Endodermal cell (in vitro differentiated cells): ENCODE measurements around the gene LCE6A. TPM values are rescaled to one million over a fixed set of nuclear protein-coding genes. Genes with fewer than 3 reads are reported as not detected.

Source experiments
- DNase-seq: peaks from one replicate; pipeline ENCODE4 v3.0.0-alpha.2; 2017
- H3K27ac ChIP-seq: 2 replicates; pipeline ENCODE4 v1.5.1; 2013; ENCODE audit warnings: mild to moderate bottlenecking, low read depth, low read length, moderate library complexity
- H3K27me3 ChIP-seq: 2 replicates; pipeline ENCODE4 v1.6.1; 2013; ENCODE audit warnings: mild to moderate bottlenecking, low read length, moderate library complexity; ENCODE audit not compliant: insufficient read depth, control insufficient read depth, poor library complexity, severe bottlenecking
- H3K36me3 ChIP-seq: 2 replicates; pipeline ENCODE4 v1.7.0; 2013; ENCODE audit warnings: mild to moderate bottlenecking, low read length, moderate library complexity; ENCODE audit not compliant: control insufficient read depth, insufficient read depth
- H3K4me1 ChIP-seq: one replicate; pipeline ENCODE4 v1.7.0; 2013; ENCODE audit warnings: low read length; ENCODE audit not compliant: control insufficient read depth, insufficient read depth
- H3K4me3 ChIP-seq: 2 replicates; pipeline ENCODE4 v1.5.1; 2013; ENCODE audit warnings: mild to moderate bottlenecking, low read length, moderate library complexity
- H3K9ac ChIP-seq: 2 replicates; pipeline ENCODE4 v1.6.1; 2013; ENCODE audit warnings: mild to moderate bottlenecking, low read length, moderate library complexity; ENCODE audit not compliant: poor library complexity, severe bottlenecking; ENCODE audit errors: extremely low read depth
- H3K9me3 ChIP-seq: 2 replicates; pipeline ENCODE4 v1.6.1; 2013; ENCODE audit warnings: mild to moderate bottlenecking, low read length, moderate library complexity; ENCODE audit not compliant: control insufficient read depth
- H3K27ac Mint-ChIP-seq: 2 replicates; pipeline ENCODE4 v1.8.0; 2020; ENCODE audit warnings: mixed read lengths
- H3K27me3 Mint-ChIP-seq: 2 replicates; pipeline ENCODE4 v1.8.0; 2021; ENCODE audit warnings: mild to moderate bottlenecking, mixed read lengths; ENCODE audit not compliant: insufficient read depth
- H3K36me3 Mint-ChIP-seq: 2 replicates; pipeline ENCODE4 v1.8.0; 2020; ENCODE audit warnings: low read depth, mixed read lengths
- H3K4me1 Mint-ChIP-seq: 2 replicates; pipeline ENCODE4 v1.8.0; 2020; ENCODE audit warnings: mixed read lengths
- H3K4me3 Mint-ChIP-seq: 2 replicates; pipeline ENCODE4 v1.8.0; 2020; ENCODE audit warnings: mild to moderate bottlenecking, moderate library complexity, mixed read lengths
- H3K9me3 Mint-ChIP-seq: 2 replicates; pipeline ENCODE4 v1.8.0; 2020; ENCODE audit warnings: mild to moderate bottlenecking, mixed read lengths
- CTCF ChIP-seq: fragments of 200-600 bp; sonication (generic); conservative IDR thresholded peaks from 2 replicates; pipeline ENCODE4 v1.5.0; 2021; ENCODE audit warnings: antibody characterized with exemption, mild to moderate bottlenecking
- WGBS, 2 experiments: methylation state at CpG; one replicate each; pipeline versions ENCODE4 v1.1.5 to v1.1.7; 2013; ENCODE audit warnings: missing lambda C conversion rate in 2 of 2, mixed read lengths in 1 of 2; ENCODE audit not compliant: insufficient coverage in 1 of 2, insufficient read length in 1 of 2; 5-methylcytosine and 5-hydroxymethylcytosine counted together
- total RNA-seq, 2 donors: library from RNA; stranded (reverse); fragmentation: NEBNext Ultra II Directional in 1 of 2; extraction: Animal tissue kit (Norgen Biotek cat#: 25700) in 1 of 2; gene quantifications; 2 replicates in 1 of 2; 3 replicates in 1 of 2; pipeline ENCODE4 v1.2.1, GENCODE V29; 2021

LCE6A gene
- total RNA-seq, 2 donors from 2014 or later, result not detected

GRCh38 chr1:152871731-152872126, 29.1 kb downstream of the LCE6A start:
- no peak for TF ChIP-seq CTCF
- Mint-ChIP-seq H3K4me3 (no peak overlapping the region), H3K27ac (no peak overlapping the region), H3K9me3 (peaks cover 14% of the 10 kb centered on the region), H3K27me3 (no peaks in the 10 kb centered on the region), H3K36me3 (no peaks in the 10 kb centered on the region), H3K4me1 (no peaks in the 10 kb centered on the region)
- no peaks in the 10 kb centered on the region for H3K36me3 ChIP-seq
- H3K9ac ChIP-seq, result no peak overlapping the region
- no peaks in the 10 kb centered on the region for H3K27me3 ChIP-seq
- DNase-seq, result no peak
- WGBS, 2 experiments, result 78 to 89% methylated on average over 6 of the region's 6 CpGs
- peaks cover 19% of the 10 kb centered on the region for H3K9me3 ChIP-seq
- no peak overlapping the region for H3K4me3 ChIP-seq
- H3K27ac ChIP-seq, result no peak overlapping the region
- no peaks in the 10 kb centered on the region for H3K4me1 ChIP-seq

- Mint-ChIP-seq H3K36me3 (no peaks in the 10 kb centered on the region), H3K27ac (no peak overlapping the region), H3K4me1 (no peaks in the 10 kb centered on the region), H3K27me3 (no peaks in the 10 kb centered on the region), H3K9me3 (peaks cover 30% of the 10 kb centered on the region), H3K4me3 (no peak overlapping the region)
- TF ChIP-seq CTCF, result no peak
- no peaks in the 10 kb centered on the region for H3K27me3 ChIP-seq
- H3K4me3 ChIP-seq, result no peak overlapping the region
- DNase-seq, result no peak
- H3K9ac ChIP-seq, result no peak overlapping the region
- no peak overlapping the region for H3K27ac ChIP-seq
- peaks cover 26% of the 10 kb centered on the region for H3K9me3 ChIP-seq
- H3K4me1 ChIP-seq, result no peaks in the 10 kb centered on the region
- H3K36me3 ChIP-seq, result no peaks in the 10 kb centered on the region
Measured at GRCh38 chr1:152873495-152873894, 30.8 kb downstream of the LCE6A start.

GRCh38 chr1:152876827-152877226, 34.2 kb downstream of the LCE6A start:
- Histone ChIP-seq H3K4me1 (no peaks in the 10 kb centered on the region), H3K9me3 (peaks cover 42% of the 10 kb centered on the region), H3K36me3 (no peaks in the 10 kb centered on the region), H3K27ac (no peak overlapping the region), H3K9ac (no peak overlapping the region), H3K4me3 (no peak overlapping the region), H3K27me3 (no peaks in the 10 kb centered on the region)
- no peak for DNase-seq
- 60 to 66% methylated on average over 1 of the region's 1 CpG for WGBS, 2 experiments
- no peaks in the 10 kb centered on the region for H3K36me3 Mint-ChIP-seq
- H3K4me3 Mint-ChIP-seq, result no peak overlapping the region
- H3K27me3 Mint-ChIP-seq, result no peaks in the 10 kb centered on the region
- peaks cover 57% of the 10 kb centered on the region for H3K9me3 Mint-ChIP-seq
- no peak for TF ChIP-seq CTCF
- no peaks in the 10 kb centered on the region for H3K4me1 Mint-ChIP-seq
- no peak overlapping the region for H3K27ac Mint-ChIP-seq
